ENCODE measurements around the gene TGFBR1. TPM values are rescaled to one million over a fixed set of nuclear protein-coding genes. Genes with fewer than 3 reads are reported as not detected.

Gene TGFBR1
- total RNA-seq, 2 experiments from 2014 or later: 25.4 to 26.3 TPM

GRCh38 chr9:99140685-99141314 lies 35.9 kb downstream of the TGFBR1 start:
- Mint-ChIP-seq H3K27me3 (no peaks in the 10 kb centered on the region), H3K9me3 (no peaks in the 10 kb centered on the region), H3K27ac (no peak overlapping the region), H3K4me3 (no peak overlapping the region), H3K36me3 (peaks cover 34% of the 10 kb centered on the region), H3K4me1 (ENCODE audit: low read depth) (peaks cover 25% of the 10 kb centered on the region)
- CTCF ChIA-PET: interaction anchor here (0.6 to 8.5 kb wide), 36 partner anchors 8 to 1032 kb away, joined by 3 to 163 read pairs (median 4); no protein-coding TSS in a partner anchor
- POLR2A ChIA-PET: interaction anchor here (1.0 to 1.1 kb wide), 2 partner anchors 10 to 140 kb away, joined by 3 to 4 read pairs; no protein-coding TSS in a partner anchor
- intact Hi-C loops (cut with micrococcal nuclease): loop anchor here (1.0 kb wide), 3 partner anchors 140 to 292 kb away; no protein-coding TSS in a partner anchor
- DNase-seq: peak; percentile 51

GRCh38 chr9:99141849-99142248 lies 36.9 kb downstream of the TGFBR1 start:
- peaks cover 15% of the 10 kb centered on the region for H3K4me1 Mint-ChIP-seq (ENCODE audit: low read depth)
- H3K27ac Mint-ChIP-seq: no peak overlapping the region
- intact Hi-C loops (cut with micrococcal nuclease): no loop called here
- H3K27me3 Mint-ChIP-seq: no peaks in the 10 kb centered on the region
- H3K9me3 Mint-ChIP-seq: no peaks in the 10 kb centered on the region
- DNase-seq: no peak
- no peak overlapping the region for H3K4me3 Mint-ChIP-seq
- ChIA-PET POLR2A (no interaction called here), CTCF (interaction anchor here (0.6 to 8.5 kb wide), 21 partner anchors 9 to 1033 kb away, joined by 3 to 163 read pairs (median 4); no protein-coding TSS in a partner anchor)
- H3K36me3 Mint-ChIP-seq: peaks cover 42% of the 10 kb centered on the region

GRCh38 chr9:99142275-99142674 lies 37.4 kb downstream of the TGFBR1 start:
- POLR2A ChIA-PET: no interaction called here
- CTCF ChIA-PET: interaction anchor here (0.7 to 8.5 kb wide), 10 partner anchors 8 to 605 kb away, joined by 3 to 163 read pairs (median 4); no protein-coding TSS in a partner anchor

DNA sequence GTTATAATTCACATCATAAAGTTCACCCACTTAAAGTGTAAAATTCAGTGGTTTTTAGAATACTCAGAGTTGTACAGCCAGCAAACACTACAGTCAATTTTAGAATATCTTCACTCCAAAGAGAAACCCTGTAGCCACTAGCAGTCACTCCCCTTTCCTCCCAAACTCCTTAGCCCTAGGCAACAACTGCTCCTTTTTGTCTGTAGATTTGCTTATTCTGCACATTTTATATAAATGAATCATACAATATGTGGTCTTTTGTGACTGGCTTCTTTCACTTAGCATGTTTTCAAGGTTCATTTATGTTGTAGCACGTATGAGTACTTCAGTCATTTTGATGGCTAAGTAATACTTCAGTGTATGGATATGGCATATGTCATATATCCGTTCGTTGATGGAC lies 38.7 kb downstream of the TGFBR1 start:
- H3K36me3 Mint-ChIP-seq: peaks cover 51% of the 10 kb centered on the region
- POLR2A ChIA-PET: no interaction called here
- no peaks in the 10 kb centered on the region for H3K9me3 Mint-ChIP-seq
- intact Hi-C loops (cut with micrococcal nuclease): no loop called here
- CTCF ChIA-PET: interaction anchor here (1.0 to 8.5 kb wide), 3 partner anchors 131 to 296 kb away, joined by 3 to 163 read pairs (median 3); no protein-coding TSS in a partner anchor
- H3K27ac Mint-ChIP-seq: no peak overlapping the region
- H3K4me3 Mint-ChIP-seq: no peak overlapping the region
- no peaks in the 10 kb centered on the region for H3K27me3 Mint-ChIP-seq
- no peak for DNase-seq
- H3K4me1 Mint-ChIP-seq (ENCODE audit: low read depth): peaks cover 8% of the 10 kb centered on the region

More at GRCh38 chr9:99142275-99142674, 37.4 kb downstream of the TGFBR1 start:
- H3K27me3 Mint-ChIP-seq: no peaks in the 10 kb centered on the region
- intact Hi-C loops (cut with micrococcal nuclease): no loop called here
- no peak overlapping the region for H3K27ac Mint-ChIP-seq
- H3K4me3 Mint-ChIP-seq: no peak overlapping the region
- H3K36me3 Mint-ChIP-seq: peaks cover 44% of the 10 kb centered on the region
- no peaks in the 10 kb centered on the region for H3K9me3 Mint-ChIP-seq
- DNase-seq: no peak
- peaks cover 13% of the 10 kb centered on the region for H3K4me1 Mint-ChIP-seq (ENCODE audit: low read depth)

- Mint-ChIP-seq H3K4me3 (no peak overlapping the region), H3K27ac (no peak overlapping the region), H3K9me3 (no peaks in the 10 kb centered on the region), H3K4me1 (ENCODE audit: low read depth) (peaks cover 12% of the 10 kb centered on the region), H3K36me3 (peaks cover 51% of the 10 kb centered on the region), H3K27me3 (no peaks in the 10 kb centered on the region)
- intact Hi-C loops (cut with micrococcal nuclease): no loop called here
- ChIA-PET POLR2A (no interaction called here), CTCF (no interaction called here)
- no peak for DNase-seq
Observed at GRCh38 chr9:99144966-99145365, 40.1 kb downstream of the TGFBR1 start.

DNA sequence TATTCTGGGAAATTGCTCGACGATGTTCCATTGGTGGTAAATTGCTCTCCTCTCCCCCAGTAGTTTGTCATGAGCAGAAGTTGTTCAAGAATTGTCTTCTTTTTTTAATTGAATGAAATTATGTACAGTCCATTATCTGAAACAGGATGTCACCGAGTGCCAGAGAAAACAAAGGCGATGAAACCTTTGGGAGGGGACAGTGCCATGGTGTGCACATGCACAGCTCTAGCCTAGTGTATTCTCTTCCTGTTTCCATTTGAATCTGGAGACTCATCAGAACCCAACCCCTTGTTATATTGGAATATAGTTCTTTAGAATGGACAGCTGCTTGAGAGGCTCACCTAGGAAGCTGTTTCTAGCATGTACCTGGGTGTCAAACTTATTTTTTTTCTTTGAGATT lies 41.7 kb downstream of the TGFBR1 start:
- no peak overlapping the region for H3K4me3 Mint-ChIP-seq
- peaks cover 10% of the 10 kb centered on the region for H3K4me1 Mint-ChIP-seq (ENCODE audit: low read depth)
- POLR2A ChIA-PET: no interaction called here
- H3K27me3 Mint-ChIP-seq: no peaks in the 10 kb centered on the region
- peaks cover 48% of the 10 kb centered on the region for H3K36me3 Mint-ChIP-seq
- H3K9me3 Mint-ChIP-seq: no peaks in the 10 kb centered on the region
- intact Hi-C loops (cut with micrococcal nuclease): no loop called here
- CTCF ChIA-PET: interaction anchor here (1.1 kb wide), 1 partner anchor 174 kb away, joined by 5 read pairs; no protein-coding TSS in a partner anchor
- H3K27ac Mint-ChIP-seq: no peak overlapping the region
- no peak for DNase-seq

DNA sequence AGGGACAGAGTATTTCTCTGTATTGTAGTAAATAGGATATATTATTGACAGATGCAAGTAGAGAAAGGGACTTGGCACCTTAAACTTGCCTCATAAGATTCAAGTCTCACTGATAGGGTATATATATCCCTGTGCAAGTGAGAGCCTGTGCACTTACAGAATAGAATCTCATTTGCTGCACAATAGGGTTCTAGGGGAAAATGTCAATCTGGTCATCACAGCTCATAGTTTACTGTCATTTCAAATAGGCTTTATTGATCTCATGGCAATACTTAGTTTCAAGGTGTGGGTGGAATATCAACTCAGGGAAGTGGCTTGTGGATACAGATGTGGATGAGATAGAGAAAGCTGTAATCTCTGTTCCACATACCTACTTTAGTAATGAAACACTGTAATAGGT lies 42.3 kb downstream of the TGFBR1 start:
- intact Hi-C loops (cut with micrococcal nuclease): no loop called here
- ChIA-PET CTCF (interaction anchor here (1.1 to 1.8 kb wide), 2 partner anchors 43 to 174 kb away, joined by 4 to 5 read pairs; no protein-coding TSS in a partner anchor), POLR2A (no interaction called here)
- Mint-ChIP-seq H3K27ac (no peak overlapping the region), H3K9me3 (no peaks in the 10 kb centered on the region), H3K4me1 (ENCODE audit: low read depth) (peaks cover 10% of the 10 kb centered on the region), H3K36me3 (peaks cover 48% of the 10 kb centered on the region), H3K27me3 (no peaks in the 10 kb centered on the region), H3K4me3 (no peak overlapping the region)
- no peak for DNase-seq

DNA sequence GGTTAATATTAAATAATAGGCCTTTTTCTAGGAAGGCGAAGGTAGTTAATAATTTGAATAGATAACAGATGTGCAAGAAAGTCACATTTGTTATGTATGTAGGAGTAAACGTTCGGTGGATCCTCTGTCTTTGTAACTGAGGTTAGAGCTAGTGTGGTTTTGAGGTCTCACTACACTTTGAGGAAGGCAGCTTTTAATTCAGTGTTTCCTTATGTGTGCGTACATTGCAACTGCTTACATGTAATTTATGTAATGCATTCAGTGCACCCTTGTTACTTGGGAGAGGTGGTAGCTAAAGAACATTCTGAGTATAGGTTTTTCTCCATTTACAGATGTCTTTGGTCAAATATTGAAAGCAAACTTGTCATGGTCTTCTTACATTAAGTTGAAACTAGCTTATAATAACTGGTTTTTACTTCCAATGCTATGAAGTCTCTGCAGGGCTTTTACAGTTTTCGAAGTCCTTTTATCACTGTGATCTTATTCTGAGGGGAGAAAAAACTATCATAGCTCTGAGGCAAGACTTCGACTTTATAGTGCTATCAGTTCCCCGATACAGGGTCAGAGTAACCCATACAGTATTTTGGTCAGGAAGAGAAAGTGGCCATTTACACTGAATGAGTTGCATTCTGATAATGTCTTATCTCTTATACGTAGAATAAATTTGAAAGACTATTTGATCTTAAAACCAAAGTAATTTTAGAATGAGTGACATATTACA lies 45.7 kb downstream of the TGFBR1 start:
- DNase-seq: no peak
- no peak overlapping the region for H3K4me3 Mint-ChIP-seq
- no peaks in the 10 kb centered on the region for H3K27me3 Mint-ChIP-seq
- ChIA-PET CTCF (interaction anchor here (0.6 to 1.5 kb wide), 4 partner anchors 9 to 179 kb away, joined by 3 to 9 read pairs (median 3); no protein-coding TSS in a partner anchor), POLR2A (interaction anchor here (1.0 kb wide), 1 partner anchor 10 kb away, joined by 4 read pairs; no protein-coding TSS in a partner anchor)
- peaks cover 39% of the 10 kb centered on the region for H3K36me3 Mint-ChIP-seq
- intact Hi-C loops (cut with micrococcal nuclease): no loop called here
- no peaks in the 10 kb centered on the region for H3K9me3 Mint-ChIP-seq
- no peak overlapping the region for H3K27ac Mint-ChIP-seq
- peaks cover 10% of the 10 kb centered on the region for H3K4me1 Mint-ChIP-seq (ENCODE audit: low read depth)

- Mint-ChIP-seq H3K4me1 (ENCODE audit: low read depth) (peaks cover 7% of the 10 kb centered on the region), H3K27me3 (no peaks in the 10 kb centered on the region), H3K36me3 (peaks cover 14% of the 10 kb centered on the region), H3K4me3 (no peak overlapping the region), H3K9me3 (no peaks in the 10 kb centered on the region), H3K27ac (no peak overlapping the region)
- DNase-seq: no peak
- intact Hi-C loops (cut with micrococcal nuclease): no loop called here
- CTCF ChIA-PET: interaction anchor here (1.7 kb wide), 1 partner anchor 9 kb away, joined by 9 read pairs; no protein-coding TSS in a partner anchor
- POLR2A ChIA-PET: no interaction called here
Observed at GRCh38 chr9:99154356-99154755, 49.4 kb downstream of the TGFBR1 start.

DNA sequence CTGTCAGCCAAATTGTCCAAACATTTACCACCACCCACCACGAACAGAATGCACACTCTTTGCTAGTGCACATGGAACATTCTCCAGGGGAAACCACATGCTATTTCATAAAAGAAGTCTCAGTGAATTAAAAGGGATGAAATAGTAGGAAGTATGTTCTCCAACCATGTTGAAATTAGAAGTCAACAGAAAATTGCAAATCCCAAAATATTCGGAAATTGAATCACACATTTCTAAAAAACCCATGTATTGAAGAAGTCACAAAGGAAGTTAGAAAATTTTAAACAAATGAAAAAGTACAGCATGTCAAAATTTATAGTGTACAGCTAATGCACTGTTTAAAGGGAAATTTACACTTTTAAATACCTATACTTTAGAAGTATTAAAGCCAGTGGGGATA lies 50.8 kb downstream of the TGFBR1 start:
- ChIA-PET POLR2A (no interaction called here), CTCF (interaction anchor here (0.6 kb wide), 1 partner anchor 297 kb away, joined by 3 read pairs; no protein-coding TSS in a partner anchor)
- Mint-ChIP-seq H3K4me1 (ENCODE audit: low read depth) (peaks cover 2% of the 10 kb centered on the region), H3K27ac (no peak overlapping the region), H3K27me3 (peaks cover 4% of the 10 kb centered on the region), H3K9me3 (no peaks in the 10 kb centered on the region), H3K36me3 (peaks cover 12% of the 10 kb centered on the region), H3K4me3 (no peak overlapping the region)
- DNase-seq: no peak
- intact Hi-C loops (cut with micrococcal nuclease): no loop called here

- intact Hi-C loops (cut with micrococcal nuclease): no loop called here
- DNase-seq: no peak
- Mint-ChIP-seq H3K4me1 (ENCODE audit: low read depth) (peaks cover 2% of the 10 kb centered on the region), H3K36me3 (no peaks in the 10 kb centered on the region), H3K4me3 (no peak overlapping the region), H3K27me3 (peaks cover 4% of the 10 kb centered on the region), H3K9me3 (no peaks in the 10 kb centered on the region), H3K27ac (no peak overlapping the region)
- POLR2A ChIA-PET: no interaction called here
- CTCF ChIA-PET: interaction anchor here (1.1 kb wide), 2 partner anchors 9 to 26 kb away, joined by 3 read pairs; no protein-coding TSS in a partner anchor
Observed at GRCh38 chr9:99158629-99159028, 53.7 kb downstream of the TGFBR1 start.

GRCh38 chr9:99160173-99160572 lies 55.3 kb downstream of the TGFBR1 start:
- Mint-ChIP-seq H3K9me3 (no peaks in the 10 kb centered on the region), H3K36me3 (no peaks in the 10 kb centered on the region), H3K4me3 (no peak overlapping the region), H3K4me1 (ENCODE audit: low read depth) (peaks cover 2% of the 10 kb centered on the region), H3K27me3 (peaks cover 4% of the 10 kb centered on the region), H3K27ac (no peak overlapping the region)
- ChIA-PET CTCF (interaction anchor here (0.8 to 0.9 kb wide), 3 partner anchors 25 to 147 kb away, joined by 3 read pairs; no protein-coding TSS in a partner anchor), POLR2A (no interaction called here)
- DNase-seq: no peak
- intact Hi-C loops (cut with micrococcal nuclease): no loop called here

All from activated CD4-positive, alpha-beta memory T cell treated with anti-CD3 and anti-CD28 coated beads for 36 hours (primary cell).